Smooth muscle cell (in vitro differentiated cells): ENCODE results near the gene EXD3. TPM values are rescaled to one million over a fixed set of nuclear protein-coding genes. Genes with fewer than 3 reads are reported as not detected.

Source experiments
- DNase-seq: peaks from one replicate; lab custom pipeline; 2025; ENCODE audit not compliant: unreplicated experiment; lab: John Stamatoyannopoulos, UW
- H2AFZ ChIP-seq: fragments of 200-600 bp; sonication (generic); 2 replicates; pipeline ENCODE4 v1.6.0; 2016; ENCODE audit warnings: antibody characterized with exemption, low read depth, mild to moderate bottlenecking
- H3F3A ChIP-seq: fragments of 200-600 bp; sonication (generic); 2 replicates; pipeline ENCODE4 v1.6.0; 2017; ENCODE audit warnings: antibody characterized with exemption, low read depth
- H3K27ac ChIP-seq: fragments of 200-600 bp; sonication (generic); 2 replicates; pipeline ENCODE4 v1.5.1; 2016; ENCODE audit warnings: low read depth, mild to moderate bottlenecking
- H3K27me3 ChIP-seq: fragments of 200-600 bp; sonication (generic); 2 replicates; pipeline ENCODE4 v1.6.1; 2016; ENCODE audit warnings: low read depth, mild to moderate bottlenecking
- H3K36me3 ChIP-seq: fragments of 200-600 bp; sonication (generic); 2 replicates; pipeline ENCODE4 v1.5.1; 2016; ENCODE audit warnings: low read depth
- H3K4me1 ChIP-seq: fragments of 200-600 bp; sonication (generic); 2 replicates; pipeline ENCODE4 v1.5.1; 2016; ENCODE audit warnings: low read depth
- H3K4me2 ChIP-seq: fragments of 200-600 bp; sonication (generic); 2 replicates; pipeline ENCODE4 v1.6.0; 2016; ENCODE audit warnings: mild to moderate bottlenecking
- H3K4me3 ChIP-seq: fragments of 200-600 bp; sonication (generic); 2 replicates; pipeline ENCODE4 v1.5.1; 2016; ENCODE audit warnings: mild to moderate bottlenecking
- H3K79me2 ChIP-seq: fragments of 200-600 bp; sonication (generic); 2 replicates; pipeline ENCODE4 v1.6.0; 2016; ENCODE audit warnings: low read depth, mild to moderate bottlenecking
- H3K9ac ChIP-seq: fragments of 200-600 bp; sonication (generic); 2 replicates; pipeline ENCODE4 v1.6.0; 2016; ENCODE audit warnings: low read depth
- H3K9me3 ChIP-seq: fragments of 200-600 bp; sonication (generic); replicated peaks from 2 replicates; pipeline ENCODE4 v1.5.1; 2016; ENCODE audit warnings: low read depth
- H4K20me1 ChIP-seq: fragments of 200-600 bp; sonication (generic); 2 replicates; pipeline ENCODE4 v1.6.0; 2016; ENCODE audit warnings: low read depth
- WGBS: methylation state at CpG from one replicate; pipeline ENCODE4 v1.1.7; 2016; ENCODE audit warnings: low lambda C conversion rate; 5-methylcytosine and 5-hydroxymethylcytosine counted together
- polyA plus RNA-seq: library from polyadenylated mRNA; unstranded; fragments of >200 nt; fragmentation: Nextera tagmentation; extraction: Ambion mirVana; gene quantifications from 2 replicates; pipeline ENCODE4 v1.2.1, GENCODE V29; 2016
- total RNA-seq: library from RNA; depleted of rRNA; stranded (reverse); fragments of >200 nt; gene quantifications from 2 replicates; pipeline ENCODE4 v1.2.3, GENCODE V29; 2014
- TF ChIP-seq, protein P1 (sequence below): fragments of 200-600 bp; sonication (generic); IDR thresholded peaks from 2 replicates; pipeline ENCODE4 v1.5.1; 2017; ENCODE audit warnings: borderline replicate concordance, mild to moderate bottlenecking, antibody characterized with exemption; ENCODE audit not compliant: insufficient read depth, poor library complexity, severe bottlenecking

EXD3 gene
- total and polyA plus RNA-seq, 2 experiments from 2014 or later = 3.1 to 15.7 TPM

- Histone ChIP-seq H3K79me2 (no peaks in the 10 kb centered on the region), H3K36me3 (no peaks in the 10 kb centered on the region), H3K4me1 (no peaks in the 10 kb centered on the region), H4K20me1 (peaks cover 16% of the 10 kb centered on the region), H3K4me2 (no peak overlapping the region), H3K27me3 (no peaks in the 10 kb centered on the region), H3K9ac (no peak overlapping the region), H3K9me3 (no peaks in the 10 kb centered on the region), H2AFZ (no peak overlapping the region), H3F3A (no peaks in the 10 kb centered on the region), H3K27ac (no peak overlapping the region), H3K4me3 (no peak overlapping the region)
- DNase-seq = no peak
- TF ChIP-seq, protein P1, sequence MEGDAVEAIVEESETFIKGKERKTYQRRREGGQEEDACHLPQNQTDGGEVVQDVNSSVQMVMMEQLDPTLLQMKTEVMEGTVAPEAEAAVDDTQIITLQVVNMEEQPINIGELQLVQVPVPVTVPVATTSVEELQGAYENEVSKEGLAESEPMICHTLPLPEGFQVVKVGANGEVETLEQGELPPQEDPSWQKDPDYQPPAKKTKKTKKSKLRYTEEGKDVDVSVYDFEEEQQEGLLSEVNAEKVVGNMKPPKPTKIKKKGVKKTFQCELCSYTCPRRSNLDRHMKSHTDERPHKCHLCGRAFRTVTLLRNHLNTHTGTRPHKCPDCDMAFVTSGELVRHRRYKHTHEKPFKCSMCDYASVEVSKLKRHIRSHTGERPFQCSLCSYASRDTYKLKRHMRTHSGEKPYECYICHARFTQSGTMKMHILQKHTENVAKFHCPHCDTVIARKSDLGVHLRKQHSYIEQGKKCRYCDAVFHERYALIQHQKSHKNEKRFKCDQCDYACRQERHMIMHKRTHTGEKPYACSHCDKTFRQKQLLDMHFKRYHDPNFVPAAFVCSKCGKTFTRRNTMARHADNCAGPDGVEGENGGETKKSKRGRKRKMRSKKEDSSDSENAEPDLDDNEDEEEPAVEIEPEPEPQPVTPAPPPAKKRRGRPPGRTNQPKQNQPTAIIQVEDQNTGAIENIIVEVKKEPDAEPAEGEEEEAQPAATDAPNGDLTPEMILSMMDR = no peak
- WGBS = 95% methylated on average over 35 of the region's 42 CpGs
Measured at GRCh38 chr9:137390553-137391410, 32.2 kb downstream of the EXD3 start.

DNA sequence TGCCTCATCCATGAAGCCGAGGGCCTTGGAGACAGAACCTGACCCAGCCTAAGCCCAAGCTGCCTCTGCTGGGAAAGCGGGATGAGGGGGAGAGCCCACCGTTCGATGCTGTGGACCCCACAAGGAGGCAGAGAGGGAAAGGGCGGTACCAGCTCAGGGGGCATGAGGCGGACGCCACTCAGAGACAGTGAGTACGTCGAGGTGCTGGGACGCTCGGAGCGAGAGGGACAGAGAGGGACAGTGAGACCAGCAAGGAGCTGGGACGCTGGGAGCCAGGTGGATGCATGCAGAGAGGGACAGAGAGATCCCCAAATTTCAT, 33.6 kb downstream of the EXD3 start:
- TF ChIP-seq, protein P1 = no peak
- H3F3A ChIP-seq = no peaks in the 10 kb centered on the region
- WGBS = 96% methylated on average over 13 of the region's 13 CpGs

DNA sequence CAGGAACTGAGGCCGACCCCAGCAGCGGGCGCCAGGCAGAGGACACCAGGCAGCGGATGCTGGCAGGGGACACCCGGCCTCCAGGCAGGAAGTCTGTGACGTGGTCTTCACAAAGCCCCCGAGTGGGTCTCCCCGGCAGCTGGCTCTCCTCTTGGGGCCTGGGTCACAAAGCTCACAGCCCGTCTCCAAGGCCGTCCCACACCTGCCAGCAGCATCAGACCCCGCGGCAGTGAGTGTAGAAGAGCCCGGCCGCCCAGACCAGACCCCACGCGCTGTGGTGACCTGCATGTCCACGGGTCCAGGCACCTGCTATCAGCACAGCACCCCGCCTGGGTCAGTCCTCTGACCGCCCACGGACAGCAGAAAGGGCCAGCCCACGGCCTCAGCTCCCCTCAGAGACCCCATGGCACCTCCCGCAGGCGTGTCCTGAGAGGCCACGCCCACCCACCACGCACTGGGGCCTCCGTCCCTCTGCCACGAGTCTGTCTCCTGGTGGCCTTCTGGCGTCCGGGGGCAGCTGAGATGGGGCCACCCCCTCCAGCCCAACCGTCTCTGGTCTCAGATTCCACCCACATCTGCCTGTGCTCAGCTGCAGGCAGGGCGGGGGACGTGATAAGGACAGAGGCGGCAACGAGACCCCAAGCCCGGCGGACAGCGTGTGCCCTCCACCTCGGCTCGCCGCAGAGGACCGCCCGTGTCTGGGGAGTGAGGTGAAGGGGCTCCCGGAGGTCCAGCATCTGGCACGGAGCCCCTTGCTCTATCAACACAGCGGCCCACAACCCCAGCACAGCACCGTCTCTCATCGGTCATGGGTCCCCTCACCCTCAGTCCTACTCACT, 34.2 kb downstream of the EXD3 start:
- Histone ChIP-seq H3K9ac (no peak overlapping the region), H3K4me3 (no peak overlapping the region), H2AFZ (no peak overlapping the region), H4K20me1 (peaks cover 6% of the 10 kb centered on the region), H3K79me2 (no peaks in the 10 kb centered on the region), H3K9me3 (no peaks in the 10 kb centered on the region), H3F3A (no peaks in the 10 kb centered on the region), H3K27ac (no peak overlapping the region), H3K4me1 (no peaks in the 10 kb centered on the region), H3K4me2 (no peak overlapping the region), H3K27me3 (no peaks in the 10 kb centered on the region), H3K36me3 (no peaks in the 10 kb centered on the region)
- 94% methylated on average over 42 of the region's 47 CpGs for WGBS
- no peak for DNase-seq
- TF ChIP-seq, protein P1 = no peak

More for the DNA sequence above, 33.6 kb downstream of the EXD3 start:
- no peak overlapping the region for H3K4me2 ChIP-seq
- no peak overlapping the region for H3K9ac ChIP-seq
- H3K36me3 ChIP-seq = no peaks in the 10 kb centered on the region
- H3K27me3 ChIP-seq = no peaks in the 10 kb centered on the region
- H3K79me2 ChIP-seq = no peaks in the 10 kb centered on the region
- H3K27ac ChIP-seq = no peak overlapping the region
- peaks cover 7% of the 10 kb centered on the region for H4K20me1 ChIP-seq
- H2AFZ ChIP-seq = no peak overlapping the region
- DNase-seq = no peak
- no peak overlapping the region for H3K4me3 ChIP-seq
- no peaks in the 10 kb centered on the region for H3K9me3 ChIP-seq
- no peaks in the 10 kb centered on the region for H3K4me1 ChIP-seq
